Hematopoietic multipotent progenitor cell treated with erythropoietin and hydrocortisone succinate and interleukin-3 and kit ligand, for 4 days (in vitro differentiated cells): ENCODE results near the gene RAD51B.

ENCODE experiments used
- DNase-seq: peaks from one replicate; pipeline ENCODE4 v3.0.0-alpha.2; 2015

Gene RAD51B

GRCh38 chr14:68401317-68401716, 581.7 kb downstream of the RAD51B start:
- DNase-seq, result no peak

- DNase-seq, result no peak
Measured at GRCh38 chr14:68401855-68402254, 582.3 kb downstream of the RAD51B start.

DNA sequence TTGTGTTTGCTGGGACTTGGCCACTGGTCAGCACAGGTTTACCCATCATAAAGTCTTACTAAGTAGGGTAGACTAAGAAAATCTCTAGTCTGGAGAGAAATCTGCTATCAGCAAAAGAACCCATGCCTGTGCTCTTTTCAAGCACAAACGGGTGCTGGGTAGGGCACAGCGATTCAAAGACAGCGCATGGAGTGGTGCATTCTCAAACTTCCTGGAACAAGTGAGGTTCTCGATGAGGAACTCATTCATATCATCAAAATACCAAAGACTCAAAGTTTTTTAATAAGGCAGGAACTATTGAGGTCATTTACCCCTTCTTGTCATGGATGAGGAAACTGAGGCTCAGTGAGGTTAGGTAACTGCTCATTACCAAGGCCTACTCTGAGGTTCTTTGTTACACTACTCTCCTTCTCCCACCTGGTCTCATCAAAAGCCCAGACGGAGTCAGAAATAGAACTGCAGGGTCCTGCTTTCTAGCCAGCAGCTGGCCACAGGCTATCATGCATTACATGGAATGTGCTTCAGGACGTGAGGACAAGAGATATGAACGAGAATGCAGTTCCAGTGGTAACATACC, 583.0 kb downstream of the RAD51B start:
- DNase-seq, result no peak

DNA sequence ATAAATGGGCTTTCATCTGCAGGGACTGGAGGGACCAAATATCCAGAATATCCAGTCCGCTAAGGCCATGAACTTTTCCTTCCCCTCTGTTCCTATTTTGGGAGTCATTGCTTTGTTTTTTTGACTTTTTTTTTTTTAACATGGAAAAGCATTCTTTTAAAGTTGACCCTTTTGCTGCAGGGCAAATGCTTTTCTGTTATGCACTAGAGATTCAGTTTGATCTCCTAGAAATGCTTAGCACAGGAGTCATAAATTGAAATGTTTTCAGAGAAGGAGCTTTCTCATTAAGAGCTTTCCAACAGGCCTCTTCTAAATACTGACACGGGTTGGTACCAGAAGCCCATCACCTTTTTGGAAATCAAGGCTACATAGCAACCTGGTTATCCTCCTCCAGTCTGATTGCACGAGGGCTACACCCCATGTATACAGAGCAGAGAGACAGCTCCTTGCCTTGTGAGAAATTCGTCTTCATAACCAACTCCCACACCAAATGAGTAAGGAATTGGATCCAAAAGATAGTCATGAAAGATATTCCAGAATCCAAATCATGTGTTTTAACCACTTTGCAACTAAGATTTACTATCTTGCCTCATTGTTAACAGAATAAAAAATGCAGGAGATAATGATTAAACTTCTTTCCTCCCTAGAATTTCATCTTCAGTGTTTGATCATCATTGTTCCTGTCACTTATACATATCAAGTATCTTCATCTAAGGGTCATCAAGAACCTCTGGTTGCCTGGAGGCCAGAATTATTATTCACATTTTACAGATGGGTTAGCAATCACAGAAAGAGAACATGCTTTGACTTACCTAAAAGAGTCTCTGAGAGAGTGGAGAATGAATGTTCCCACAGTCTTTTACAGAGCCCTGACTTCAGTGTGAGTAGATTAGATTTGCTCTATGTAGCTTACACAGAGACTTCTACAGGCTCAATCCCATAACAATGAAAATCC, 583.9 kb downstream of the RAD51B start:
- DNase-seq, result no peak

- no peak for DNase-seq
Measured at GRCh38 chr14:68404146-68404527, 584.6 kb downstream of the RAD51B start.

DNA sequence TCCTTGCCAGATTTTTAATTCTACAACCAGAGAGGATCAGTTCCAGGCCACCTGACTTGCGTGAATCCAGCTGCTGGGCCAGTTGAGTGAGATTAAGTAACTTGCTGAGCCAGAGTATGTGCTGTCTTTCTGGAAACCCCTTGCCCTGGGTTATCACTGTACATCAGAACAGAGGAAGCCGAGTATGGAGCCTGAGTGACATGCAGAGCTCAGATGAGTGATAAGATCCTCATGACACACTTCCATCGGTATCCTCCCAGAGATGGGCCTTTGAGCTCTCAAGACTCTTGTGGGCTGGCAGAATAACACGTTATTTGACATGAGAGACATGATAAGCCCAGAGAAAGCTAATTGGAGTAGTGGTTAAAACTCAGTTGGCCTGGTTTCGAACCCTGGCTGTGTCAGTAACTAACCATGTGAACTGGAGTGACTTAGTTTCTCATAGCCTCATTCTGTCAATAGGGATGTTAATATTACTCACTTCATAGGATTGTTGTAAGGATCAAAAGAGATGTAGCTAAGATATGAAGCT, 585.1 kb downstream of the RAD51B start:
- peak; percentile 71 for DNase-seq

GRCh38 chr14:68405961-68406360, 586.4 kb downstream of the RAD51B start:
- DNase-seq, result no peak

GRCh38 chr14:68407285-68407684, 587.7 kb downstream of the RAD51B start:
- DNase-seq, result no peak

GRCh38 chr14:68407825-68408224, 588.2 kb downstream of the RAD51B start:
- DNase-seq, result no peak

- DNase-seq, result peak; percentile 53
Measured at GRCh38 chr14:68408680-68409079, 589.1 kb downstream of the RAD51B start.

- DNase-seq, result peak; percentile 35
Measured at GRCh38 chr14:68409387-68409786, 589.8 kb downstream of the RAD51B start.

DNA sequence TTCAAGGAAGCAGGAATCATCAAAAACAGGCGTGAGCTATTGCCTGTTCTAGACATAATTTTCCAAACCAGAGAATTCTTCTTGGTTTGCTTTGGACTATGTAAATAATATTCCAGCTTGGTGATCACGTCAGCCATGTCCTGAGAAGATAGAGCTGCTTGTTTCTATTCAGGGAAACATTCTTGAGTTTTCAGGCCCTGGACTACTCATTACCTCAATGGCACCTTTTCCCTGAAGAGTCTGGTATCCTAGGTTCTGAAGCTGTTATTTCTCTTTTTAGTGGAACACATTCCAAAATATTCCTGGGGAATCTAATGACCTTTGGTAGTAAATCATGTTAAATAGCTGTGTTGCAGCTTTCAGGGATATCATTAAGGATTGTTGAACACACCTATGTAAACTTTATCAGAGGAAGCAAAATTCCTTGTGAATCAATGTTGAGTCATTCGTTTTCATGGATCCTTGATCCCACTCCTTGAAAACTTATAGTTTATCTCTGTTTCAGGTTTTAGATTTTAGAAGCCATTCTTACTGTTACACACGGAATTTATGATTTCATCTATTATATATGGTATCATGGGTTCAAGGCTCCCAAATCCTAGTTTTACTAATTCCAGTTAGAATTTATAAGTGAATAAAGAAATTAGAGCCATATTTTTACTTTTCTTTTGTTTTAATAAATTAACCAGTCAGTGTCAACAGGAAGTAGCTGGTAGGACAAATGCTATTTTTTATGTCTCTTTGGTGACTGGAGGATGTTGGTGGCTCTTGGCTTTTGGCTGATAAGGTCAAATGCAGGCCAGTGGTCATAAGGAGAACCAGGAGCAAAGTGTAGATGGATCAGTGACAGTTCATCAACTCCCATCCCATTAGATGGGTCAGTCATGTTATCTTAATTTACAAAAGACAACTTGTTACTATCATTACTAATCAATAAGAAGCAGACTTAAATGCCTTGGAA, 593.2 kb downstream of the RAD51B start:
- peak; percentile 59 for DNase-seq

DNA sequence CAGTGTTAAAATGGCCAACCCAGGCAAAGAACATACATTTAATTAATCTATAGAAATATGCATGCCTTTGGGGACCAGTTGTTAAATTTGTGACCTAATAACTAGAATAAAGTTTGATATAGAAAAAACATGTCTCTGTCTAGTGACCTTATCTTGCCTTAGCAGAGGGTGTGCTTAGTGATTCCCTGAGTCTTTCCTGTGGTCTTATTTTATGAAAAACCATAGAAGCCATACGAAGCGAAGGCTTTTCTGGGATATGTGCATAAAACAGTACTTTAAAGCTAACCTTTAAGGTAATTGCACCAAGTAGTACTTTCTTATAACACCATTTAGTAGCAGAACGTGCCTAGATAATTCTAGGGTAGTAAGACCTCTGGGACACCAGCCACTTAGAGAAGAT, 593.9 kb downstream of the RAD51B start:
- peak; percentile 77 for DNase-seq

DNA sequence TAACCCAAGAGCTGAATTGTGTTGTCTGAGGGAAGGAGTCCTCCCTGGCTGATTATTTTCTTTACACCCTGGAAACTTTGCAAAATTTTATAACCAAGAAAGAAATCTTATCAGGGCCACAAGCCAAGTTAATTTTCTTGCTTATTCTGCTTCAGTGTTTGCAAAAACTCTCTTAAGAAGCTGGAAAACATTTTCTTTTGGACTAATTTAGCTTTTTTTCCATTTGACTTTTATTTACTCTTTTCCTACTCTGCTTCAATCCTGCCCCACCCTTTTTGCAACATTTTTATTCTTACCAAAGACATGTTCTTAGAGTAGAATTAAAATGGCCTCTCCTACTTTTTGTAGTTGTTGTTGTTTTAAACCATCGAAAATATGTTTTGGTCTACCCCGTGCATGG, 594.5 kb downstream of the RAD51B start:
- no peak for DNase-seq

DNA sequence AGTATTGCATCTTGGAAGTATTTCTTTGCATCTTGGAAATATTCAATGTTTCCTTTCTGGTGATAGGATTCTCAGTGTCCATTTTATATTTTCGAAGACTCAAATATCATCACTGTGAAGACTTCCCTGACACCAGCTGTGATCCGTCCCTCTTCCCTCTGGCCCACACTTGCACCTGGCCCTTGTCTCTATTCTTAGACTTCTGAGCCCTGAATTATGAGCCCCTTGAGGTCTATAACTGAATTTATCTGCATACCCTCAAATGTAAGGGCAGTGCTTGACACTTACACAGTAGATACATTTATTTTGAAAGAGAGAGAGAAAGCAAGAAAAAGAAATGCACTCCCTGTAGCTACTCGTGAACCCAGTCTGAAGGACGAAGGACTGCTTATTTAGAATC, 596.6 kb downstream of the RAD51B start:
- DNase-seq, result no peak

GRCh38 chr14:68417009-68417650, 597.6 kb downstream of the RAD51B start:
- DNase-seq, result no peak

DNA sequence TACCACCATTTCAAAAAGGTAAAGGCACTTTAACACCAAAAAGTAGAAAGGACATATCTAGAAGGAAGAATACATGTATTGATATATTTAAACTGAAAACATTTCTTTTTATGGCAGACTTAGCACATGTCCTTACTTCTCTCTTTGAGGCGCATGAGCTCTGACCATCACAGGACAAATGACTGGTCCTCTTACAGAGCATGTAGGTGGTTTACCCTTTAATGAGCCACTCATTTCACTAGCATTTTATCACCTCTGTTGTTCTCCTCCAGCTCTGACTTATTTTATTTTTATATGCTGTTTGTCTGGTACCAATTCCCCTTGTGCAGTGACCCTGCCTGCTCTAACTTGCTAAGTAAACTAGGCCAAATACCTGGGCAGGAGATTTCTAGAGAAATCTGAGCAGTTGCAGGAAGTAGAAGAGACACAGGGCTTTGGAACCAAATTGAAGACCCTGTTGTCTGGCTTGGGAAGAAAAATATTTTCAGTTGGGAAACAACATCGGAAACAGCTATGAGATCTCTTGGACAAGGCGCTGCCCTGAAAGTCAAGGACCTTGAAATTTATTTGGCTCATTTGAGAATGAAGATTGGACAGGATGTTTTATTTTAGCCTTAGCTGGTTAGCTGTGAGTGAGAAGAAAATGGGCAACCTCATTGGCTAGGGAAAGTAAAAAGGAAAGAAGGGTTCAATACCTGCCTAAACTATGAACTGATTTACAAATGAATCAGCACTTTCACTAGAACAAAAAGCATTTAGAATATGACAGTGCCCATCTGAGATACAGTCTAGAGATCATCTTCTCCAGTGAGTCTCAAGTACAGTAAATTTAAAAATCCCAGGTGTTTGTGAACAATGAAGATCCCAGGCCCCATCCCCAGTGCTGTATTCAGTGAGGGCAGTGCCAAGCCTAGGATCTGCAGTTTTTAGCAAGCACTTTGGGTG, 598.9 kb downstream of the RAD51B start:
- no peak for DNase-seq

- no peak for DNase-seq
Measured at GRCh38 chr14:68420350-68420749, 600.8 kb downstream of the RAD51B start.

DNA sequence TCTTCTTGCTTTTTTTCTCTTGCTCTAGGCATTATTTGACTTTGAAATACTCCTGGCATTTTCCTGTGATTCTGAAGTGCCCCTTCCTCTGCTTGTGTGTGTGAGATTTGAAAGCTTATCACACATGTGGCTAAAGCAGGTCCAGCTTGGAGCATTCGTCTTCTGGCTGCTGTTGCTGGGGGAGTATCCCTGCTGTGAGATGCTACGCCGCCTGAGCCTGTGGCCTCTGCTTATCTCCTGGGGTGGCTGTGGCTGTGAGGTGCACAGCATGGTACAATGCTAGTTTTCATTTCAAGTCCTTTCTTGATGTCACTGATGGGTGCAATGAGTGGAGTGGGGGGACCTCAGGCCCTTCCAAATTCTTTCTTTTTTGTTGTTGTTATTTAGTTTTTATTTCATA, 601.5 kb downstream of the RAD51B start:
- DNase-seq, result peak; percentile 58

DNA sequence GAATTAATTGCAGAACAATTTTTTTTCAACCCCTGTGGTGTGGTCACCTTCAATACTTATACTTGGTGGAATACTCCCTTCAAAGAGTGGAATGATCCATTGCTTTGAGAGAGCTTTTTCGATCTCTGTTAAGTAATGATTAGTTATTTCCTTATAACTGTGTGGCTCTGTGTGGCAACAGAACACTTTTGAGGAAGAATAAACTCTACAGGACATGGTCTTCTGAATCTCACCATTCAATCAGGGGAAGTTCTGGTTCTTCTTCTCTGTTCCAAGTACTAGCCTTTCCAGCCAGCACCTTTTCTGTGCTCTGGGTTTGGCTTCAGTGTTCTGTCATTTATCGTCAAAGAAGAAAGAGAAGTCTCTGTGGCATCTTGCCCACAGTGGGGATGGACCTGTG, 604.1 kb downstream of the RAD51B start:
- DNase-seq, result no peak
